ENCODE data around the gene SPAG16. TPM values are rescaled to one million over a fixed set of nuclear protein-coding genes. Genes with fewer than 3 reads are reported as not detected.

SPAG16 gene
- total and polyA plus RNA-seq, 2 donors (not counting 1 experiment from before 2014, with no cell fraction given), result 24.1 to 36.8 TPM

- Histone ChIP-seq H3K4me2 (ENCODE audit: extremely low read depth, insufficient read depth, low read length) (no peak overlapping the region), H2AFZ (ENCODE audit: low read length) (no peak overlapping the region), H3K9ac (ENCODE audit: insufficient read depth, low read length) (no peak overlapping the region), H3K27ac (ENCODE audit: insufficient read depth, low read length) (no peak overlapping the region), H3K4me1 (ENCODE audit: control insufficient read depth, extremely low read depth, insufficient read depth, low read length) (no peaks in the 10 kb centered on the region), H3K9me3 (ENCODE audit: control insufficient read depth, insufficient read depth, low read depth, low read length) (no peaks in the 10 kb centered on the region), H3K79me2 (ENCODE audit: control insufficient read depth, insufficient read depth, low read length) (no peaks in the 10 kb centered on the region), H4K20me1 (ENCODE audit: control insufficient read depth, extremely low read depth, insufficient read depth, low read length) (no peaks in the 10 kb centered on the region), H3K4me3 (replicated peaks in 1 of 4; ENCODE audit: control extremely low read depth in 1 of 4, insufficient read depth in 1 of 4, low read depth in 3 of 4, low read length in 4 of 4) (no peak overlapping the region), H3K36me3 (ENCODE audit: control insufficient read depth, insufficient read depth, low read length) (no peaks in the 10 kb centered on the region), H3K27me3 (ENCODE audit: control insufficient read depth, insufficient read depth, low read length) (no peaks in the 10 kb centered on the region)
- no peak for TF ChIP-seq CTCF (conservative IDR thresholded peaks at IDR 0.05 in 1 of 2, IDR thresholded peaks at IDR 0.05 in 1 of 2; ENCODE audit: low read depth in 1 of 2, low read length in 2 of 2)
- no peak for TF ChIP-seq EZH2 (IDR thresholded peaks at IDR 0.05; ENCODE audit: low read length, missing control alignments)
- no peak for DNase-seq (ENCODE audit: low read depth in 2 of 2)
These were observed 901.3 kb downstream of the SPAG16 start for GRCh38 chr2:214185546-214185945.

GRCh38 chr2:214192711-214193110, 908.4 kb downstream of the SPAG16 start:
- Histone ChIP-seq H3K9ac (ENCODE audit: insufficient read depth, low read length) (no peak overlapping the region), H3K9me3 (ENCODE audit: control insufficient read depth, insufficient read depth, low read depth, low read length) (no peaks in the 10 kb centered on the region), H2AFZ (ENCODE audit: low read length) (no peak overlapping the region), H3K4me1 (ENCODE audit: control insufficient read depth, extremely low read depth, insufficient read depth, low read length) (peaks cover 2% of the 10 kb centered on the region), H3K4me2 (ENCODE audit: extremely low read depth, insufficient read depth, low read length) (no peak overlapping the region), H3K36me3 (ENCODE audit: control insufficient read depth, insufficient read depth, low read length) (no peaks in the 10 kb centered on the region), H3K27me3 (ENCODE audit: control insufficient read depth, insufficient read depth, low read length) (no peaks in the 10 kb centered on the region), H3K4me3 (replicated peaks in 1 of 4; ENCODE audit: control extremely low read depth in 1 of 4, insufficient read depth in 1 of 4, low read depth in 3 of 4, low read length in 4 of 4) (no peak overlapping the region), H4K20me1 (ENCODE audit: control insufficient read depth, extremely low read depth, insufficient read depth, low read length) (no peaks in the 10 kb centered on the region), H3K79me2 (ENCODE audit: control insufficient read depth, insufficient read depth, low read length) (no peaks in the 10 kb centered on the region), H3K27ac (ENCODE audit: insufficient read depth, low read length) (no peak overlapping the region)
- TF ChIP-seq CTCF (conservative IDR thresholded peaks at IDR 0.05 in 1 of 2, IDR thresholded peaks at IDR 0.05 in 1 of 2; ENCODE audit: low read depth in 1 of 2, low read length in 2 of 2) (no peak), EZH2 (IDR thresholded peaks at IDR 0.05; ENCODE audit: low read length, missing control alignments) (no peak)
- DNase-seq (ENCODE audit: low read depth in 2 of 2), result no peak

- peaks cover 2% of the 10 kb centered on the region for H3K4me1 ChIP-seq (ENCODE audit: control insufficient read depth, extremely low read depth, insufficient read depth, low read length)
- H3K79me2 ChIP-seq (ENCODE audit: control insufficient read depth, insufficient read depth, low read length), result no peaks in the 10 kb centered on the region
- no peaks in the 10 kb centered on the region for H4K20me1 ChIP-seq (ENCODE audit: control insufficient read depth, extremely low read depth, insufficient read depth, low read length)
- no peaks in the 10 kb centered on the region for H3K36me3 ChIP-seq (ENCODE audit: control insufficient read depth, insufficient read depth, low read length)
- peak; percentile 9 to 82 for DNase-seq (ENCODE audit: low read depth in 2 of 2)
- H2AFZ ChIP-seq (ENCODE audit: low read length), result no peak overlapping the region
- no peak overlapping the region for H3K27ac ChIP-seq (ENCODE audit: insufficient read depth, low read length)
- TF ChIP-seq EZH2 (IDR thresholded peaks at IDR 0.05; ENCODE audit: low read length, missing control alignments) (no peak), CTCF (conservative IDR thresholded peaks at IDR 0.05 in 1 of 2, IDR thresholded peaks at IDR 0.05 in 1 of 2; ENCODE audit: low read depth in 1 of 2, low read length in 2 of 2) (no peak)
- H3K9ac ChIP-seq (ENCODE audit: insufficient read depth, low read length), result no peak overlapping the region
- no peak overlapping the region for H3K4me2 ChIP-seq (ENCODE audit: extremely low read depth, insufficient read depth, low read length)
- H3K9me3 ChIP-seq (ENCODE audit: control insufficient read depth, insufficient read depth, low read depth, low read length), result no peaks in the 10 kb centered on the region
- H3K4me3 ChIP-seq (replicated peaks in 1 of 4; ENCODE audit: control extremely low read depth in 1 of 4, insufficient read depth in 1 of 4, low read depth in 3 of 4, low read length in 4 of 4), result no peak overlapping the region
- H3K27me3 ChIP-seq (ENCODE audit: control insufficient read depth, insufficient read depth, low read length), result no peaks in the 10 kb centered on the region
These were observed 909.7 kb downstream of the SPAG16 start for GRCh38 chr2:214193943-214194342.

All from fibroblast of lung (primary cell).